IMR-90 (cell line): ENCODE measurements around the gene KCNK15. TPM values are rescaled to one million over a fixed set of nuclear protein-coding genes. Genes with fewer than 3 reads are reported as not detected.

Experiments
- ATAC-seq: fragments of 200-7000 bp; cut with Tn5 transposase; 2 replicates; pipeline ENCODE4 v1.9.1; 2020; ENCODE audit warnings: low read depth, mild to moderate bottlenecking, moderate library complexity
- BruUV-seq: library from RNA; stranded (reverse); fragments of 400-500 nt; replicated peaks from 2 replicates; lab custom pipeline; 2021; lab: Mats Ljungman, UMichigan
- CTCF ChIA-PET: fragments of 300-600 bp; formaldehyde crosslinking; extraction: SDS; loops from one replicate; lab custom pipeline; 2021; ENCODE audit warnings: antibody characterized with exemption; lab: Yijun Ruan, JAX
- POLR2A ChIA-PET: fragments of 300-600 bp; sonication (Branson Sonifier 250); formaldehyde crosslinking; loops from one replicate; lab custom pipeline; 2022; ENCODE audit warnings: antibody characterized with exemption; ENCODE audit not compliant: unreplicated experiment; lab: Charles Lee
- DNase-seq: peaks from one replicate; pipeline ENCODE4 v3.0.0; 2013
- H2AFZ ChIP-seq: replicated peaks from 2 replicates; pipeline ENCODE3; 2013; ENCODE audit warnings: low read length, mild to moderate bottlenecking; ENCODE audit not compliant: poor library complexity
- H2AK5ac ChIP-seq: 2 replicates; pipeline ENCODE4 v1.6.1; 2013; ENCODE audit warnings: low read depth, low read length, inconsistent platforms
- H2AK9ac ChIP-seq: replicated peaks from 2 replicates; pipeline ENCODE3; 2013; ENCODE audit warnings: mild to moderate bottlenecking, low read depth, low read length, moderate library complexity; ENCODE audit not compliant: poor library complexity
- H2BK120ac ChIP-seq: 2 replicates; pipeline ENCODE4 v1.6.1; 2013; ENCODE audit warnings: low read depth, low read length, inconsistent platforms
- H2BK15ac ChIP-seq: 3 replicates; pipeline ENCODE4 v1.6.1; 2013; ENCODE audit warnings: low read depth, low read length, inconsistent platforms
- H2BK20ac ChIP-seq: 2 replicates; pipeline ENCODE4 v1.6.1; 2013; ENCODE audit warnings: low read depth, mild to moderate bottlenecking, inconsistent platforms, low read length, moderate library complexity
- H2BK5ac ChIP-seq: 2 replicates; pipeline ENCODE4 v1.6.1; 2013; ENCODE audit warnings: mild to moderate bottlenecking, low read depth, low read length, inconsistent platforms; ENCODE audit not compliant: poor library complexity, severe bottlenecking
- H3K14ac ChIP-seq: replicated peaks from 2 replicates; pipeline ENCODE4 v1.6.1; 2013; ENCODE audit warnings: low read depth, low read length, inconsistent platforms
- H3K18ac ChIP-seq: 2 replicates; pipeline ENCODE4 v1.6.1; 2013; ENCODE audit warnings: low read depth, low read length, control low read depth
- H3K23ac ChIP-seq: 2 replicates; pipeline ENCODE4 v1.6.1; 2013; ENCODE audit warnings: low read depth, low read length, inconsistent platforms
- H3K27ac ChIP-seq: 2 replicates; pipeline ENCODE4 v1.5.1; 2013; ENCODE audit warnings: mild to moderate bottlenecking, control low read depth, low read length; ENCODE audit not compliant: insufficient read depth
- H3K27me3 ChIP-seq: 2 replicates; pipeline ENCODE4 v1.6.1; 2013; ENCODE audit warnings: low read length; ENCODE audit not compliant: control insufficient read depth, insufficient read depth
- H3K36me3 ChIP-seq: 2 replicates; pipeline ENCODE4 v1.6.1; 2013; ENCODE audit warnings: low read length, mixed read lengths; ENCODE audit not compliant: control insufficient read depth, insufficient read depth
- H3K4ac ChIP-seq: 2 replicates; pipeline ENCODE4 v1.6.1; 2013; ENCODE audit warnings: low read depth, low read length, inconsistent platforms
- H3K4me1 ChIP-seq: 2 replicates; pipeline ENCODE4 v1.6.1; 2013; ENCODE audit warnings: low read length, mixed read lengths; ENCODE audit not compliant: control insufficient read depth, insufficient read depth
- H3K4me2 ChIP-seq: 2 replicates; pipeline ENCODE4 v1.6.1; 2013; ENCODE audit warnings: low read depth, mild to moderate bottlenecking, control low read depth, low read length, moderate library complexity
- H3K4me3 ChIP-seq: 2 replicates; pipeline ENCODE4 v1.5.1; 2013; ENCODE audit warnings: low read depth, mild to moderate bottlenecking, control low read depth, low read length, moderate library complexity; ENCODE audit not compliant: insufficient read depth
- H3K56ac ChIP-seq: 2 replicates; pipeline ENCODE4 v1.6.1; 2013; ENCODE audit warnings: low read length, inconsistent platforms; ENCODE audit not compliant: insufficient read depth; ENCODE audit errors: extremely low read depth
- H3K79me1 ChIP-seq, 2 experiments: 2 replicates each; pipeline ENCODE4 v1.6.1; 2013; ENCODE audit warnings: low read length in 2 of 2, inconsistent platforms in 1 of 2, low read depth in 1 of 2
- H3K9ac ChIP-seq: 2 replicates; pipeline ENCODE4 v1.6.1; 2013; ENCODE audit warnings: low read depth, low read length, control low read depth
- H3K9me1 ChIP-seq: 2 replicates; pipeline ENCODE4 v1.6.1; 2013; ENCODE audit warnings: low read length, inconsistent platforms; ENCODE audit not compliant: insufficient read depth
- H3K9me3 ChIP-seq: 2 replicates; pipeline ENCODE4 v1.6.1; 2013; ENCODE audit warnings: low read length; ENCODE audit not compliant: control insufficient read depth, insufficient read depth
- H4K20me1 ChIP-seq: 2 replicates; pipeline ENCODE4 v1.6.1; 2013; ENCODE audit warnings: low read length, inconsistent platforms; ENCODE audit not compliant: insufficient read depth
- H4K5ac ChIP-seq: 2 replicates; pipeline ENCODE4 v1.6.1; 2013; ENCODE audit warnings: mild to moderate bottlenecking, low read depth, low read length, control low read depth
- H4K8ac ChIP-seq, 2 experiments: 2 replicates each; pipeline ENCODE4 v1.6.1; 2013; ENCODE audit warnings: low read depth in 2 of 2, low read length in 2 of 2, control low read depth in 1 of 2, inconsistent platforms in 1 of 2
- H4K91ac ChIP-seq: 2 replicates; pipeline ENCODE4 v1.6.1; 2013; ENCODE audit warnings: low read depth, low read length, inconsistent platforms; ENCODE audit not compliant: insufficient read depth
- CHD1 ChIP-seq: IDR thresholded peaks from 2 replicates; pipeline ENCODE4 v1.6.1; 2012; ENCODE audit warnings: low read depth, low read length, improper control_type of control experiment
- FOS ChIP-seq: fragments of 150-350 bp; IDR thresholded peaks from 2 replicates; pipeline ENCODE4 v1.6.1; 2016; ENCODE audit warnings: low read depth, low read length
- MAFK ChIP-seq: IDR thresholded peaks from 2 replicates; pipeline ENCODE4 v1.6.1; 2012; ENCODE audit warnings: low read depth, low read length, improper control_type of control experiment
- NFE2L2 ChIP-seq: fragments of 150-350 bp; IDR thresholded peaks from 2 replicates; pipeline ENCODE4 v1.6.1; 2016; ENCODE audit warnings: low read depth, mild to moderate bottlenecking, low read length
- POLR2A ChIP-seq: IDR thresholded peaks from 2 replicates; pipeline ENCODE4 v1.6.1; 2012; ENCODE audit warnings: mild to moderate bottlenecking, low read depth, low read length
- RAD21 ChIP-seq: IDR thresholded peaks from 2 replicates; pipeline ENCODE4 v1.6.1; 2012; ENCODE audit warnings: low read length, improper control_type of control experiment
- RCOR1 ChIP-seq: IDR thresholded peaks from 2 replicates; pipeline ENCODE4 v1.6.1; 2012; ENCODE audit warnings: mild to moderate bottlenecking, low read length, improper control_type of control experiment; ENCODE audit not compliant: insufficient replicate concordance
- SMC3 ChIP-seq: fragments of 150-350 bp; IDR thresholded peaks from 2 replicates; pipeline ENCODE4 v1.6.1; 2016; ENCODE audit warnings: low read depth, mild to moderate bottlenecking, antibody characterized with exemption, low read length, moderate library complexity
- WGBS, 2 experiments: methylation state at CpG; one replicate each; pipeline versions ENCODE4 v1.1.5 to v1.1.7; 2013; ENCODE audit warnings: missing lambda C conversion rate in 2 of 2; ENCODE audit not compliant: insufficient read length in 1 of 2; ENCODE audit errors: extremely low coverage in 2 of 2; 5-methylcytosine and 5-hydroxymethylcytosine counted together
- dilution Hi-C: fragments of 300-500 bp; cut with HindIII; formaldehyde crosslinking; loops from one replicate; pipeline ENCODE4 v1.14.3; 2018; ENCODE audit warnings: low sequenced_read_pairs; ENCODE audit not compliant: unreplicated experiment
- in situ Hi-C: fragments of 300-500 bp; cut with MboI; formaldehyde crosslinking; loops from 3 replicates; pipeline ENCODE4 v1.14.3; 2019; ENCODE audit warnings: low sequenced_read_pairs, inconsistent platforms, mixed read lengths
- intact Hi-C: fragments of 100-400 bp; cut with micrococcal nuclease; formaldehyde crosslinking; loops from 2 replicates; pipeline ENCODE4 v1.10.0; 2022
- polyA plus RNA-seq, 3 experiments: library from polyadenylated mRNA; depleted of rRNA; stranded (reverse); fragments of >200 nt; gene quantifications; 2 replicates each; pipeline ENCODE4 v1.2.3, GENCODE V29; 2012; ENCODE audit warnings: low replicate concordance in 1 of 3
- total RNA-seq: library from RNA; depleted of rRNA; stranded (reverse); fragments of >200 nt; gene quantifications from 2 replicates; pipeline ENCODE4 v1.2.3, GENCODE V29; 2012
- TF ChIP-seq, protein P1 (sequence below): fragments of 150-350 bp; IDR thresholded peaks from 2 replicates; pipeline ENCODE4 v1.6.1; 2017; ENCODE audit warnings: mild to moderate bottlenecking, antibody characterized with exemption, low read length, low read depth
- TF ChIP-seq, protein P2 (sequence below): fragments of 150-350 bp; IDR thresholded peaks from 2 replicates; pipeline ENCODE4 v1.6.1; 2016; ENCODE audit warnings: low read depth, mild to moderate bottlenecking, low read length, moderate library complexity, borderline replicate concordance
- TF ChIP-seq, protein P3 (sequence below): conservative IDR thresholded peaks from 2 replicates; pipeline ENCODE4 v1.5.1; 2012; ENCODE audit warnings: mild to moderate bottlenecking, low read depth, low read length, improper control_type of control experiment

KCNK15 gene
- total and polyA plus RNA-seq, 2 of the 4 experiments (the other 2 are of a cell fraction) = not detected

DNA sequence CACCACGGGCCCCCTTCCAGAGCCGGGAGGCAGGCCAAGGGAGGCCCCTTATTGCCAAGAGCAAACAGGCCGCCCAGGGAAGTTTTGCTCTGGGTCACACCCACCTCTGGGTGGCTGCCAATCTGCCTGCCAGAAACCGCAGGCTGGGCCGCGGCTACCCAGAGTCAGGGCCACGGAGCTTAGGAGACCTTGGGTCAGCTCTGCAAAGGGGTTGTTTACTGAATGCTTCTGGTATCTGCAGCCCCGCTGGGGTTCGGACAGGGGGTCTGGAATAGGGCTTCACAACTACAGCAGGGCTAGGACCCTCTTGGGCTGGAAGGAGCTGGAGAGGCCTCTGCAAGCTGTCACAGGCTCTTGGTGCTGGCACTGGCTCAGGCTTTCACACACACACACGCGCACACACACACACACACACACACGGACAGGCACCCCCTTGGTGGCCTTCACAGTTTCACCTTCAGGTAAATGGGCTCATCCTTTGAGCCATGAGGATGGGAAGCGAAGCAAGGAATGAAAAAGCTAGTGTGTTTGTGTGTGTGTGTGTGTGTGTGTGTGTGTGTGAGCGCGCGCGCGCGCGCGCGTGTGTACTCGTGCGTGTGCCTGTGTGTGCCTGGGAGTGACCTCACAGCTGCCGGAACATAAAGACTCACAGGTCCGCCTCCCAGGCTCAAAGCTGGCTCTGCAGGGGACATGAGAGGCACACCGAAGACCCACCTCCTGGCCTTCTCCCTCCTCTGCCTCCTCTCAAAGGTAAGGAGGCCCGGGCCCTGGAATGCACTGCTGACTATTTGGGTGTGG, 30.8 kb upstream of the KCNK15 start, which contains the start of gene CCN5 (continued):
- TF ChIP-seq RAD21 = no peak
- no peak for TF ChIP-seq CHD1
- TF ChIP-seq MAFK = no peak

DNA sequence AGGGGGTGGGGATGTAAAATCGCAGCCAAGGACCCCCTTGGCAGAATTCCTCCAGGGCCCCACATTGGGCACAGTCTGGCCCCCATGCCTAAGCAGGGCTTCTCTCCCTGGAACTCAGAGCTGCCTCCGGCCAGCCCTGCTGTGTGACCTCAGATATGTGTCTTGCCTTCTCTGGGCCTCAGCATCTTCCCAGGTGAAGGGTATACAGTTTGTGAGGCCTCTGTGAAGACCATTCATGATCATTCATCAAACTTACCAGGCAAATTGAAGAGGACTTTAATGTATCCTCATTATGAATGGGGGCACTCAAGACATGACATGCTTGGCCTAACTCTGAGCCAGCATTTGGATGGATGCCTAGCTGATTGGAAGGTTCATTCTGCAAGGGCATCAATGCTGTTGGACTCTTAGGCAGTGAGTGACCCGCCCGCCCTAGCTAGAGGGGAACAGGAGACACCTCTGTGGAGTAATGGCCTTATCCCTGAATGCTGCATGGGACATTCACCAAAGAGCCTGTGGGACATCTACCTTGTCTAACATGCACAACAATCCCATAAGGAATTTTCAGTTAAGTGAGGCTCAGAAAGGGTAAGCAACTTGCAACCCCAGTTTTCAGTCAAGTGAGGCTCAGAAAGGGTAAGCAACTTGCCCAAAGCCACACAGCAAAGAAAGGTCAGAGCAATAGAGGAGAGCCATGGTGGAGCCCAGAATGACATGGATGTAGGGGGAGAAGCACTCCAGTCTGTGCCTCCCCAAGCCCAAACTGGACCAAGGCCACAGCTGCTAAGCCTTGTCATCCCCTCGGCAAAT, 30.0 kb upstream of the KCNK15 start:
- no TSS peak for BruUV-seq
- Histone ChIP-seq H2AFZ (peak overlapping the region; percentile 67), H4K91ac (peak overlapping the region; percentile 33; the same call in 1 of the 2 replicates), H3K4ac (no peak overlapping the region; the same call in 1 of the 2 replicates), H3K9me3 (no peaks in the 10 kb centered on the region), H3K9me1 (peaks cover 8% of the 10 kb centered on the region; the same call in 1 of the 2 replicates), H3K27ac (no peak overlapping the region), H2BK20ac (no peak overlapping the region), H3K56ac (no peak overlapping the region), H3K4me1 (peaks cover 22% of the 10 kb centered on the region), H3K79me1 (no peaks in the 10 kb centered on the region), H2BK5ac (no peak overlapping the region), H4K5ac (no peak overlapping the region; the same call in 1 of the 2 replicates), H3K36me3 (no peaks in the 10 kb centered on the region), H4K8ac (no peak overlapping the region), H4K20me1 (no peaks in the 10 kb centered on the region; the same call in 1 of the 2 replicates), H3K18ac (no peak overlapping the region), H2AK9ac (no peak overlapping the region), H2BK15ac (no peak overlapping the region), H3K4me3 (no peak overlapping the region), H3K27me3 (peaks cover 17% of the 10 kb centered on the region), H3K14ac (no peak overlapping the region), H3K23ac (no peak overlapping the region), H3K4me2 (no peak overlapping the region), H2BK120ac (no peak overlapping the region), H3K9ac (no peak overlapping the region), H2AK5ac (peak overlapping the region; percentile 59)
- intact Hi-C loops (no loop called here), dilution Hi-C loops (no loop called here), in situ Hi-C loops (no loop called here)
- ChIA-PET POLR2A (interaction anchor here (0.5 kb wide), 1 partner anchor 30 kb away, joined by 8 read pairs; no protein-coding TSS in a partner anchor), CTCF (no interaction called here)
- no peak for DNase-seq
- ATAC-seq = no peak
- no CpG with 5 or more reads among the region's 5 CpGs for WGBS, 2 experiments
- TF ChIP-seq RCOR1 (no peak), POLR2A (no peak), SMC3 (no peak), FOS (no peak), NFE2L2 (no peak)
- TF ChIP-seq, protein P1, sequence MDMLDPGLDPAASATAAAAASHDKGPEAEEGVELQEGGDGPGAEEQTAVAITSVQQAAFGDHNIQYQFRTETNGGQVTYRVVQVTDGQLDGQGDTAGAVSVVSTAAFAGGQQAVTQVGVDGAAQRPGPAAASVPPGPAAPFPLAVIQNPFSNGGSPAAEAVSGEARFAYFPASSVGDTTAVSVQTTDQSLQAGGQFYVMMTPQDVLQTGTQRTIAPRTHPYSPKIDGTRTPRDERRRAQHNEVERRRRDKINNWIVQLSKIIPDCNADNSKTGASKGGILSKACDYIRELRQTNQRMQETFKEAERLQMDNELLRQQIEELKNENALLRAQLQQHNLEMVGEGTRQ = no peak
- TF ChIP-seq, protein P2, sequence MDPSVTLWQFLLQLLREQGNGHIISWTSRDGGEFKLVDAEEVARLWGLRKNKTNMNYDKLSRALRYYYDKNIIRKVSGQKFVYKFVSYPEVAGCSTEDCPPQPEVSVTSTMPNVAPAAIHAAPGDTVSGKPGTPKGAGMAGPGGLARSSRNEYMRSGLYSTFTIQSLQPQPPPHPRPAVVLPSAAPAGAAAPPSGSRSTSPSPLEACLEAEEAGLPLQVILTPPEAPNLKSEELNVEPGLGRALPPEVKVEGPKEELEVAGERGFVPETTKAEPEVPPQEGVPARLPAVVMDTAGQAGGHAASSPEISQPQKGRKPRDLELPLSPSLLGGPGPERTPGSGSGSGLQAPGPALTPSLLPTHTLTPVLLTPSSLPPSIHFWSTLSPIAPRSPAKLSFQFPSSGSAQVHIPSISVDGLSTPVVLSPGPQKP = no peak
- TF ChIP-seq, protein P3, sequence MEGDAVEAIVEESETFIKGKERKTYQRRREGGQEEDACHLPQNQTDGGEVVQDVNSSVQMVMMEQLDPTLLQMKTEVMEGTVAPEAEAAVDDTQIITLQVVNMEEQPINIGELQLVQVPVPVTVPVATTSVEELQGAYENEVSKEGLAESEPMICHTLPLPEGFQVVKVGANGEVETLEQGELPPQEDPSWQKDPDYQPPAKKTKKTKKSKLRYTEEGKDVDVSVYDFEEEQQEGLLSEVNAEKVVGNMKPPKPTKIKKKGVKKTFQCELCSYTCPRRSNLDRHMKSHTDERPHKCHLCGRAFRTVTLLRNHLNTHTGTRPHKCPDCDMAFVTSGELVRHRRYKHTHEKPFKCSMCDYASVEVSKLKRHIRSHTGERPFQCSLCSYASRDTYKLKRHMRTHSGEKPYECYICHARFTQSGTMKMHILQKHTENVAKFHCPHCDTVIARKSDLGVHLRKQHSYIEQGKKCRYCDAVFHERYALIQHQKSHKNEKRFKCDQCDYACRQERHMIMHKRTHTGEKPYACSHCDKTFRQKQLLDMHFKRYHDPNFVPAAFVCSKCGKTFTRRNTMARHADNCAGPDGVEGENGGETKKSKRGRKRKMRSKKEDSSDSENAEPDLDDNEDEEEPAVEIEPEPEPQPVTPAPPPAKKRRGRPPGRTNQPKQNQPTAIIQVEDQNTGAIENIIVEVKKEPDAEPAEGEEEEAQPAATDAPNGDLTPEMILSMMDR = no peak
